NCI-H2029 treated with DMSO at 0.1 percent for 48 hours (cell line): Measurements from ENCODE around the gene SLC29A3.

ENCODE experiments used
- DNase-seq: peaks from one replicate; lab custom pipeline; 2025; lab: John Stamatoyannopoulos, UW

The SLC29A3 gene

GRCh38 chr10:71301371-71301916 lies 17.6 kb upstream of the SLC29A3 start:
- no peak for DNase-seq

- no peak for DNase-seq
Measured at GRCh38 chr10:71302451-71302850, 16.6 kb upstream of the SLC29A3 start.

- peak; percentile 26 for DNase-seq
Measured at GRCh38 chr10:71302874-71303568, 16.0 kb upstream of the SLC29A3 start.

GRCh38 chr10:71303569-71303907 lies 15.5 kb upstream of the SLC29A3 start:
- no peak for DNase-seq

GRCh38 chr10:71304914-71305313 lies 14.1 kb upstream of the SLC29A3 start:
- no peak for DNase-seq

GRCh38 chr10:71306979-71307378 lies 12.1 kb upstream of the SLC29A3 start:
- DNase-seq = no peak

- no peak for DNase-seq
Measured at GRCh38 chr10:71307469-71308085, 11.5 kb upstream of the SLC29A3 start.

GRCh38 chr10:71308244-71308643 lies 10.8 kb upstream of the SLC29A3 start:
- DNase-seq = no peak

- no peak for DNase-seq
Measured at GRCh38 chr10:71308985-71309384, 10.1 kb upstream of the SLC29A3 start.

- DNase-seq = no peak
Measured at GRCh38 chr10:71309919-71310318, 9.1 kb upstream of the SLC29A3 start.

- no peak for DNase-seq
Measured at GRCh38 chr10:71312220-71312619, 6.8 kb upstream of the SLC29A3 start.

- DNase-seq = no peak
Measured at GRCh38 chr10:71312811-71313789, 6.0 kb upstream of the SLC29A3 start.

- DNase-seq = no peak
Measured at GRCh38 chr10:71314028-71314693, 4.9 kb upstream of the SLC29A3 start.

- no peak for DNase-seq
Measured at GRCh38 chr10:71314694-71315225, 4.3 kb upstream of the SLC29A3 start.

- DNase-seq = no peak
Measured at GRCh38 chr10:71316056-71316785, 2.8 kb upstream of the SLC29A3 start.

- DNase-seq = no peak
Measured at GRCh38 chr10:71316786-71317160, 2.3 kb upstream of the SLC29A3 start.

- DNase-seq = no peak
Measured at GRCh38 chr10:71317739-71318138, 1.3 kb upstream of the SLC29A3 start.

GRCh38 chr10:71319800-71320392 lies 837 bp downstream of the SLC29A3 start:
- no peak for DNase-seq

- DNase-seq = no peak
Measured at GRCh38 chr10:71320592-71320991, 1.5 kb downstream of the SLC29A3 start.

GRCh38 chr10:71321386-71321785 lies 2.3 kb downstream of the SLC29A3 start:
- no peak for DNase-seq

GRCh38 chr10:71323407-71323806 lies 4.3 kb downstream of the SLC29A3 start:
- no peak for DNase-seq
